ENCODE measurements around the gene SLC22A7. TPM values are rescaled to one million over a fixed set of nuclear protein-coding genes. Genes with fewer than 3 reads are reported as not detected.
"Not testable (repeated sequence)": the region's sequence is repeated elsewhere in the genome, so short reads cannot be mapped to it uniquely, and the experiment has no call there.

SLC22A7 gene
- total RNA-seq, 1 experiment from 2014 or later = not detected

- DNase-seq (ENCODE audit: low read depth) = no peak
These were observed 1.6 kb downstream of the SLC22A7 start for GRCh38 chr6:43299338-43300293.

DNA sequence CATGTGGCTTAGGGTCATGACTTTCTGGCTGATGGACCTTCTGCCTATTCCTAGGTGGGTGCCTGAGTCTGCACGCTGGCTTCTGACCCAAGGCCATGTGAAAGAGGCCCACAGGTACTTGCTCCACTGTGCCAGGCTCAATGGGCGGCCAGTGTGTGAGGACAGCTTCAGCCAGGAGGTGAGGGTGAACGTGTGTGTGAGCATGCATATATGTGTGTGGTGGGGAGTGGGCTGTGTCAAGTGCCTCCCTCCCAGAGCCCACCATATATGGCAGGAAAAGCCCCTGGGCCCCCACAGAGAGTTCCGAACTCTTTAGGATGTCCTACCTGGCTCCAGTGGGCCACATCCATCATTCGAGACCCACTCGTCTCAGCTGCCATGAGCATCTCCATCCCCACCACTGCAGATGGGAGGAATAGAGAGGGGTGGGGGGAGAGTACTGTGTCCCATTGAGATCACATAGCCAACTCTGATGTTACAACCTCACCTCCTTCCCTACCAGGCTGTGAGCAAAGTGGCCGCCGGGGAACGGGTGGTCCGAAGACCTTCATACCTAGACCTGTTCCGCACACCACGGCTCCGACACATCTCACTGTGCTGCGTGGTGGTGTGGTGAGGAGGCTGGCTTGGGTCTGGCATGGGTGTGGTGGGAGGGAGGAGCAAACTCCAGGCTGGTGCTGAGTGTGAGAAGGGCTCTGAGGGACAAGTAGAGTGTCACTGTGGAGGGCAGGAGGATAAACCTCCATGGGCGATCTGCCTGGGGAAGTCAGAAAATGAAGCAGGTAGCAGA, 3.2 kb downstream of the SLC22A7 start:
- DNase-seq (ENCODE audit: low read depth) = no peak

- DNase-seq (ENCODE audit: low read depth) = no peak
These were observed 4.1 kb downstream of the SLC22A7 start for GRCh38 chr6:43302126-43302525.

DNA sequence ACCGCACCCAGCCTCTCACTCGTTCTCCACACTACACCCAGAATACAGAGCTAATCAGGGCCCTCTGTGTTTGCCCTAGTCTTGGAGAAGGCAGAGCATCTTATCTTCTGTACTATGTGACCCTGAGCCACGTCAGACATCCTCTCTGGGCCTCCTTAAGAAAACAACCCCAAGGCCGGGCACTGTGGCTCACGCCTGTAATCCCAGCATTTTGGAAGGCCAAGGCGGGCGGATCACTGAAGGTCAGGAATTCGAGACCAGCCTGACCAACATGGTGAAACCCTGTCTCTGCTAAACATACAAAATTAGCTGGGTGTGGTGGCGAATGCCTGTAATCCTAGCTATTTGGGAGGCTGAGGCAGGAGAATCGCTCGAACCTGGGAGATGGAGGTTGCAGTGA, 4.9 kb downstream of the SLC22A7 start:
- DNase-seq (ENCODE audit: low read depth) = not testable (repeated sequence)

GRCh38 chr6:43303751-43304331, 5.8 kb downstream of the SLC22A7 start:
- DNase-seq (ENCODE audit: low read depth) = no peak

GRCh38 chr6:43304361-43304760, 6.3 kb downstream of the SLC22A7 start:
- DNase-seq (ENCODE audit: low read depth) = no peak

DNA sequence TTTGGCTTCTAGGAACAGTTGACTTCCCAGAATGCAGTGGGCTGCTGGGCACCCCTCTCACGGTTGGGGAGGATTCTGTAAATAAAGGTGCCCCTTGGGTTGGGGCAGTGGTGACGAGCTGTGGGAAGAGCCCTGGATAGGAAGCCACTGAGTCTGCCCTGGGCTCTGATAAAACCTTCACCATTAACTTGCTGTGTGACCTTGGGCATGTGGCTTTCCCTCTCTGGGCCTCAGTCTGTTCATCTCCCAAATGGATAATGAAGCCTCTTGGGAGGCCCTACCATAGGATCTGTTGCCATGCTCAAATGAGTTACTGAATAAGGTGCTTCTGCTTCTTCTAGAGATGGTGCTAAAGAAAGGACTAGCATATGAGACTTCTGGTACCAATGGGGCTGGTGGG, 6.8 kb downstream of the SLC22A7 start:
- no peak for DNase-seq (ENCODE audit: low read depth)

DNA sequence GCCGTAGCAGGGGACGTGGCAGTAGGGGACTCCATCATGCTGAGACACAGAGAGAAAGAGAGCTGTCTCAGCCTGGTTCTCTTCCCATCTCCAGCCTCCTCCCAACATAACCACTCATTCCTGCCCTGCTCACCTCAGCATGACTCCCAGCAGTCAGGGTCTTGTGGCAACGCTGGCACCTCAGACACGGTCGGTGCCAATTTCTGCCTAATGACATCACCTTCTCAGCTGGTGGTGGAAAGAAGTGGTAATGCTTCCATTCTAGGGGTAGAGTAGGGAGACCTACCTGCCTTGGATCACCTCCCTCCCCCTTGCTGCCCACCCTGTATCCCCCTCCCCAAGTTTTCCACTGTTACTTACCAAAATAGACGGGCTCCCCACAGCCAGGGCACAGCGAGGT, 8.0 kb downstream of the SLC22A7 start:
- no peak for DNase-seq (ENCODE audit: low read depth)

DNA sequence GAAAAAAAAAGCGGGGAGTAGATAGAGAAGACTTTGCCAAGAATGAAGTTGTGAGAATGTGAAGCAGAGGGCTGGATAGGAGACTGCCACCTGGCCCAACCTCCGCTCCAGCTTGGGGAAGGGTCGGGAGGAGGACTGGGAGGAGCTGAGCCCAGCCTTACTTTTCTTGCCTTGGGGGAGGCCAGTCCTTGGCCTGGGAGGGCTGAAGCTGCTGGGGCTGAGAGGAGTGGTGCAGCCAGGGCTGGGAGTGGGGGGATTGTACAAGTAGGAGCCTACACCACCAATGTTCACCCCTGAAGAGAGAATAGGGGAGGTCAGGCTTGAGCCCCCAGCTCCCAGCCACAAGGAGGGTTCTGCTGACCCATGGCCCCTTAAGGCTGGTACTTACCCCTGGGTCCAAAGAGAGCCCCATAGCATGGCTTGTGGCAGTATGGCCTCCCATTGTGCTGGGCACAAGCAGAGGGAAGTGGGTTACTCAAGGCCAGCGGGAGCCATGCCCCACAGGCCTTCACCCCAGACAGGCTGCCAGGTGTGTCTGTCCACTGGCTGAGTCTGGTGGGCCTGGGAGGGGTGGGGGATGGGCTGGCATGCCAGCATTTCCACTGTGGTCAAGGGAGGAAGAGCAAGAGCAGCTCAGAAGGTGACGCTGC, 9.5 kb downstream of the SLC22A7 start:
- DNase-seq (ENCODE audit: low read depth) = no peak

- peak; percentile 45 for DNase-seq (ENCODE audit: low read depth)
These were observed 10.3 kb downstream of the SLC22A7 start, which contains the start of gene CRIP3 for GRCh38 chr6:43308101-43308989. Gene CRIP3 (minus strand): TSS chr6:43308826. CDS start chr6:43308792, 34 bp downstream.

GRCh38 chr6:43308990-43309477, 11.0 kb downstream of the SLC22A7 start:
- DNase-seq (ENCODE audit: low read depth) = no peak

DNA sequence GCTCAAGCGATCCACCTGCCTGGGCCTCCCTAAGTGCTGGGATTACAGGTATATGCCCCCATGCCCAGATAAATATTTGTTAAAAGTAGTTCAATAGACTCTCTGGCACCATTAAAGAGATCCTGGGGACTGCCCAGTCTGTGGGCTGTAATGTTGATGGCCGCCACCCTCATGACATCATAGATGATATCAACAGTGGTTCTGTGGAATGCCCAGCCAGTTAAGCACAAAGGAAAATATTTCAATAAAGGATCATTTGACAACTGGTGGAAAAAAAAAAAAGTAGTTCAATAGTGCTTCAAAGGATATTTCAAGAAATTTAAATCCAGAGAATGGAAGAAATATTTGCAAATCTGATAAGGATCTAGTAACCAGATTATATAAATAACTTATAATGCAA, 12.1 kb downstream of the SLC22A7 start:
- no peak for DNase-seq (ENCODE audit: low read depth)

GRCh38 chr6:43310624-43311023, 12.6 kb downstream of the SLC22A7 start:
- DNase-seq (ENCODE audit: low read depth) = no peak

DNA sequence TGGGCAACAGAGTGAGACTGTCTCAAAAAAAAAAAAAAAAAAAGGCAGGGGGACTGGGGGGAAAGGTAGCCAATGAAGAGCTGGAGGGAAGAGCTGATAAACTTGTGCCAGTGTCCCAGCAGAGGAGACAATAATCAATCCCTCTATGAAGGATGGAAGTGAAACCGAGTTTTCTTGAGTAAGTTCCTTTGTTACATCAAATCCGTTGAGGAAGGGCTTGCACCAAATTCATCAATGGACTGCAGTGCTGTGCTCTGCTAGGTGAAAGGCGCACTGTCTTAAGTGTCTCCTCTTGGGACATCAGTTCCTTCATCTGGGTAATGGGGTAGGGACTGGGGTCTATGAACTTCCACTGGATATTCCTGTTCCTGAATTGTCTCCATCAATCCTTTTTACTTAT, 13.6 kb downstream of the SLC22A7 start:
- no peak for DNase-seq (ENCODE audit: low read depth)

DNA sequence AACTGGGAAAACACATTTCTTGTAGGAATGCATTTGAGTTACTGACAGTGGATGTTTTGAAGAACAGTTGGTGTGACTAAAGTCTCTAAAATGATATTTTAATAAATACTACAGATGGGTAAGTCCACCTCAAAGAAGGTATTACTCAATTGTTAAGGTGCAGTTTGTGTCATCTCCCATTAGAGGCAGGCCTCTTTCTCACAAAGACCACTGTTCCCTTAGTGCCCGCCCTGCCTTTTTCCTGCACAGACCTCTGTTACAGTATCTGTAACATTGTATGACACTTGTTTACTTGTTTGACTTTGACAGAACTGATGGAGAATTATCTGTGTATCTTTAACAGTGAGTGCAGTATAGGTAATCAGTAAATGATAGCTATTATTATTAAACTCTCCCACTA, 15.8 kb downstream of the SLC22A7 start:
- no peak for DNase-seq (ENCODE audit: low read depth)

DNA sequence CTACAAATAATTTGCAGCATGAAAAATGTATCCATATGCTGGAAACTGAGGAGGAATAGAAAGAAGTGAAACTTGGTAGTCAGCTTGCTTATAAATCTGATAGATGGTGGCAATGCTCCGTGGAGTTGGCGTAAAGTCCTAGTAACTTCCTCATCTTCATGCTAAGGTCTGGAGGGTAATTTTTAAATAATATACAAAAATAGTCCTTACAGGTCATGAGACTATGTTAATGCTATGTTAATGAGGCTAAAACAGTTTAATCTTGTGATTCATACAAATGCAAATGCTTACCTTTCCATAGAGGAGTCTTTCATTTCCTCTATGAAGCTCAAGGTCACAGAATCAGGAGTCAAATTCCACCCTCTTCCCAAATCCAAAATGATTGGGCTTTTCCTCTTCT, 20.0 kb downstream of the SLC22A7 start:
- no peak for DNase-seq (ENCODE audit: low read depth)

- DNase-seq (ENCODE audit: low read depth) = no peak
These were observed 27.8 kb downstream of the SLC22A7 start for GRCh38 chr6:43325876-43326275.

DNA sequence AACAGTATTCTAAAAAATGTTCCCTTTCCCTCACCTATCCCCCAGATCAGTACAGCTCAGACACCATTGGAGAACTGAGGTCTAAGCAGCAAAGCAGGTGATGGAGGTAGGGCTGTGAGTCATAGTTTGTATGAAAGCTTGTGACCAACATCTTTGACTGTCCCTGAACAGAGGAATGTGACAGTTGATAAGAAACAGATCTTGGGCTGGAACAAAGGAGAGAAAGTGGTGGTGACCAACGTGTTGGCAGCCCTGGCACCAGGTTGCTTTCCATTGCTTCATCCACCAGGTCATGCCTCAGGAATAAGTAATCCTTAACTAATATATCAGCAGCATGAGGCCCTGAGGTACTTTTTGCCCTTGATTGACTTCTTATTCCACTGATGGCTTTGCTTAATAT, 30.5 kb downstream of the SLC22A7 start:
- DNase-seq (ENCODE audit: low read depth) = no peak

- DNase-seq (ENCODE audit: low read depth) = no peak
These were observed 33.4 kb downstream of the SLC22A7 start for GRCh38 chr6:43331470-43331869.

DNA sequence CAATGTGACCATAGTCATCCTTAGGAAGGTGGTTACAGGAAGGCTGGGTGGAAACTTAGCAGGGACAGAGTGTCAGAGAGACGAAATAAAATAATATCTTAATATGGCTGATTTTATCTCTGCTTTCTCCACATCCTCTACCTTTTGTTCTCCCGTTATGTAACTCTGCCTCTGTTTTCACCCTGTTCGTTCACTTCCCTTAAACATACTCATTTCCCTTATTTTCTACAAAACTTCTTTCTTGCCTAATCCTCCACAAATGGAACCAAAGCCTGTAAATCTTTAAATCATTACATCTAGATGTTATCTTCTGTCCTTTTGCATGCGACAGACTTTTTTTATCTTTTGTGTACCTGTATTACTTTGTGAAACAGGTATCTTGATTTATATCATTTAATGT, 33.8 kb downstream of the SLC22A7 start:
- no peak for DNase-seq (ENCODE audit: low read depth)
